Muscle layer of colon (tissue), 2 donors: ENCODE data around the gene PLA2G2A.
"Not testable (repeated sequence)": the region's sequence is repeated elsewhere in the genome, so short reads cannot be mapped to it uniquely, and the experiment has no call there.

Experiments used
- H3K27ac ChIP-seq: one replicate; pipeline ENCODE4 v1.7.0; 2013; ENCODE audit warnings: low read depth, mild to moderate bottlenecking, low read length, moderate library complexity
- H3K27me3 ChIP-seq, 2 donors: one replicate each; pipeline ENCODE4 v1.7.0; 2013; ENCODE audit warnings: low read length in 2 of 2, mild to moderate bottlenecking in 2 of 2; ENCODE audit not compliant: insufficient read depth in 2 of 2, control insufficient read depth in 1 of 2
- H3K36me3 ChIP-seq: one replicate; pipeline ENCODE4 v1.7.0; 2013; ENCODE audit warnings: mild to moderate bottlenecking, low read length; ENCODE audit not compliant: insufficient read depth
- H3K4me1 ChIP-seq: one replicate; pipeline ENCODE4 v1.7.0; 2013; ENCODE audit warnings: mild to moderate bottlenecking, low read length; ENCODE audit not compliant: insufficient read depth
- H3K4me3 ChIP-seq, 2 donors: one replicate each; pipeline ENCODE4 v1.7.0; 2013; ENCODE audit warnings: low read length in 2 of 2, low read depth in 1 of 2, mild to moderate bottlenecking in 1 of 2, moderate library complexity in 1 of 2
- H3K9ac ChIP-seq: one replicate; pipeline ENCODE4 v1.7.0; 2013; ENCODE audit warnings: low read length
- H3K9me3 ChIP-seq: one replicate; pipeline ENCODE4 v1.7.0; 2013; ENCODE audit warnings: mild to moderate bottlenecking, low read length
- donor health status: abdominal sarcoma.
- donor health status: Adenocarcinoma of cecum.

PLA2G2A gene

DNA sequence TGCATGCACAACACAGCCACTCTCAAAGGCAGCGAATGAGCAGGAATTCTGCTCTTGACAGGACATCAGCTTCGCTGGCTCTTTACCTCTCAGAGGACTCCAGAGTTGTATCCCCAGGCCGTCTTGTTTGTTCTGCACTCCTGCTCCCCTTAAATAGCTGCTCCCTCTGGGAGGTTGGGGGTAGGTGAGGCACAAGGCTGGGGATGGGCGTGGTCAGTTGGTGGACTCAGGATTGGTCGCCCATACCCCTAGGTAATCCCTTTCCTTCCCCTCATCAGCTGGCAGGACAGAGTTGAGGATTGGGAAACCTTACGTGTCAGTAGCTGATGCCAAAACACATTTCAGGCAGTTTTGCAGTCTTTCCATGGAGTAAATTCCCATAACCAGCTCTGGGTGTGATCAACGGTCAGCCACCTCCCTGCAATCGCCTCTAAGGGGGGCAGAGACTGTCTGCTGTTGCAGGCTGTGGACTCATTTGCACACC, at the start of gene PLA2G2A:
TSS of gene PLA2G2A (minus strand) at position 125 of the 484 bp plus-strand sequence. CDS start 845 bp downstream, outside the sequence.
- H3K9ac ChIP-seq, result no peak within 1 kb of the TSS
- no peak within 1 kb of the TSS for H3K27ac ChIP-seq
- H3K27me3 ChIP-seq, result no peaks in the 10 kb centered on the region
- H3K4me1 ChIP-seq, result peaks cover 45% of the 10 kb centered on the region
- H3K4me3 ChIP-seq, result peak within 1 kb of the TSS in 1 of 2 donors; percentile 14
- H3K36me3 ChIP-seq, result no peaks in the 10 kb centered on the region
- no peaks in the 10 kb centered on the region for H3K9me3 ChIP-seq

GRCh38 chr1:20028726-20029125, 49.3 kb upstream of the PLA2G2A start:
- no peaks in the 10 kb centered on the region for H3K27me3 ChIP-seq
- H3K36me3 ChIP-seq, result no peaks in the 10 kb centered on the region
- H3K27ac ChIP-seq, result no peak overlapping the region
- no peaks in the 10 kb centered on the region for H3K9me3 ChIP-seq
- H3K9ac ChIP-seq, result no peak overlapping the region
- H3K4me3 ChIP-seq, result no peak overlapping the region
- H3K4me1 ChIP-seq, result no peaks in the 10 kb centered on the region

DNA sequence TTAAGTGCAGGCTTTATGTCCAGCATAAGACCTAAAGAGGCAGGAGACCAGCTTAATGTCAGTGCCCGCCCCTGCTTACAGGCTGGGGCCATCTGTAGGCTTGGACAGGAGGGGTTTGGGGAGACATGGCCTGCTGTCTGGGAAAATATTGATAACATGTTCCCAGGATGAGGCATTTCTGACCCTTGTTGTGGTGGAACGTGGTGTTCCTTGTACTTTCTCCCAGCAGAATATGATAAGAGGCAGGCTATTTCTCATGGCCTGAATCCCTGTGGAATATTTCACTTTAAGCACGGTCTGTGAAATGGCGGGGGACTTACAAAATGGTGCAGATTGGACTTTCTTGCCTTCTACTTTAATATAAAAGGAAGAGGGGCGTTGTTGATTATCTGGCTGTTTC, 48.7 kb upstream of the PLA2G2A start:
- Histone ChIP-seq H3K9me3 (no peaks in the 10 kb centered on the region), H3K36me3 (no peaks in the 10 kb centered on the region), H3K9ac (no peak overlapping the region), H3K27me3 (no peaks in the 10 kb centered on the region), H3K4me3 (no peak overlapping the region), H3K27ac (no peak overlapping the region), H3K4me1 (no peaks in the 10 kb centered on the region)

DNA sequence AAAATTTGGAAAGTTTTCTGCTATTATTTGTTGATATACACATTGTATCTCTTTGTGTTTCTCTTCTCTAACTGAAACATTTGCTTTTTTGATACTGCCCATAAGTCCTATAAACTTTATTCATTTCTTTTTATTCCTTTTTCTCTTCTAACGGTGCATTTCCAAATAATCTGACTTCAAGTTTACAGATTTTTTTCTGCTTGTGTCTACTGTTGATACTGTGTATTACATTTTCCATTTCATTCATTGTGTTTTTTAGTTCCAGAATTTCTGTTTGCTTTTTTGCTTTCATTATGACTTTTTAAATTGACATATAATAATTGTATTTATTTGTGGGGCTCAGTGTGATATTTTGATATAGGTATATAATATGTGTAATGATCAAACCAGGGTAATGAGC, 38.3 kb upstream of the PLA2G2A start:
- Histone ChIP-seq H3K9ac (no peak overlapping the region), H3K27me3 (no peaks in the 10 kb centered on the region), H3K4me1 (no peaks in the 10 kb centered on the region), H3K9me3 (no peaks in the 10 kb centered on the region), H3K4me3 (no peak overlapping the region), H3K27ac (no peak overlapping the region), H3K36me3 (no peaks in the 10 kb centered on the region)

DNA sequence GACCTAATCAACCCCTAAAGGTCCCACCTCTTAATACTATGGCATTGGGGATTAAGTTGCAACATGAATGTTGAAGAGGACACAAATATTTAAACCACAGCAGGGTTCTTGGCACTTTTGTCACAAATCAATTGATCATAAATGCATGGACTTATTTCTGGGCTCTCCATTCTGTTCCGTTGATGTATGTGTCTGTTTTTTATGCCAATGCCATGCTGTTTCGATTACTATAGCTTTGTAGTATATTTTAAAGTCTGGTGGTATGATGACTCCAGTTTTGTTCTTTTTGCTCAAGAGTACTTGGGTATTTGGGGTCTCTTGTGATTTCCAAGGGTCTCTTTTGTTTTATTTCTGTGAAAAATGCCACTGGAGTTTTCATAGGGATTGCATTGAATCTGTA, 34.7 kb upstream of the PLA2G2A start:
- Histone ChIP-seq H3K9me3 (no peaks in the 10 kb centered on the region), H3K4me1 (no peaks in the 10 kb centered on the region), H3K27me3 (no peaks in the 10 kb centered on the region), H3K27ac (no peak overlapping the region), H3K9ac (no peak overlapping the region), H3K4me3 (no peak overlapping the region), H3K36me3 (no peaks in the 10 kb centered on the region)

GRCh38 chr1:20010016-20010415, 30.6 kb upstream of the PLA2G2A start:
- no peaks in the 10 kb centered on the region for H3K27me3 ChIP-seq
- H3K4me3 ChIP-seq, result no peak overlapping the region
- no peaks in the 10 kb centered on the region for H3K36me3 ChIP-seq
- H3K9me3 ChIP-seq, result no peaks in the 10 kb centered on the region
- H3K9ac ChIP-seq, result no peak overlapping the region
- no peak overlapping the region for H3K27ac ChIP-seq
- H3K4me1 ChIP-seq, result no peaks in the 10 kb centered on the region

- Histone ChIP-seq H3K36me3 (no peaks in the 10 kb centered on the region), H3K27me3 (no peaks in the 10 kb centered on the region), H3K9me3 (no peaks in the 10 kb centered on the region), H3K27ac (no peak overlapping the region), H3K4me1 (no peaks in the 10 kb centered on the region), H3K4me3 (no peak overlapping the region), H3K9ac (no peak overlapping the region)
These were observed 29.8 kb upstream of the PLA2G2A start for GRCh38 chr1:20009212-20009611.

DNA sequence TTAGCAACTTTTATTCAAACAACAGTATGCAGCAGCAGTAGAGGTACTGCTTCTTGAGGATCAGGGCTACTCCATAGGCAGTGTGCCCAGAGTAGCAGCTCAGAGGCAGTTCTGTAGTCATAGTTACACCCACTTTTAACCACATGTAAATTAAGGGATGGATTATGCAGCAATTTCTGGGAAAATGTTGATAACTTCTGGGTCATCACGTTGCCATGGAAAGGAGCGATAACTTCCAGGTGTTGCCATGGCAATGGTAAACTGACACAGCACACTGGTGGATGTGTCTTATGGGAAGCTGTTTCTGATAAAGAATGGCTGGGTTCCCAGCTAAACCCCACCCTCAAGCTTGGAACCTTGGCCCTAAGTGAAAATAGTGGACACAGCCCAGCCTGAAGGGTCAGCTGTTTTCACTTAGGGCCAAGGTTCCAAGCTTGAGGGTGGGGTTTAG, 29.0 kb upstream of the PLA2G2A start:
- H3K27me3 ChIP-seq, result no peaks in the 10 kb centered on the region
- H3K27ac ChIP-seq, result no peak overlapping the region
- no peaks in the 10 kb centered on the region for H3K36me3 ChIP-seq
- H3K9ac ChIP-seq, result no peak overlapping the region
- no peak overlapping the region for H3K4me3 ChIP-seq
- no peaks in the 10 kb centered on the region for H3K9me3 ChIP-seq
- no peaks in the 10 kb centered on the region for H3K4me1 ChIP-seq

DNA sequence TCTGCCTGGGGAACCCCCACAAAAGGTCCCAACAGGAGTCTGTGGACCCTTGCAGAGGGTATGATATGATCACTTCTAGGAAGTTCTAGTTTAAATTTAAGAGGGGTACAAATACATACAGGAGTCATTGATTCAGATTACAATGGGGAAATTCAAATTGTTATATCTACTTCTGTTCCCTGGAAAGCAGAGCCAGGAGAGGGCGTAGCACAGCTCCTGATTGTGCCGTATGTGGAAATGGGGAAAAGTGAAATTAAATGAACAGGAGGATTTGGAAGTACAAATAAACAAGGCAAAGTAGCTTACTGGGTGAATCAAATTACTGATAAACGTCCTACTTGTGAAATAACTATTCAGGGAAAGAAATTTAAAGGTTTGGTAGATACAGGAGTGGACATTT, 19.4 kb upstream of the PLA2G2A start:
- not testable (repeated sequence) for H3K27ac ChIP-seq, H3K4me3 ChIP-seq, H3K9ac ChIP-seq, H3K36me3 ChIP-seq, H3K9me3 ChIP-seq, H3K27me3 ChIP-seq, H3K4me1 ChIP-seq

DNA sequence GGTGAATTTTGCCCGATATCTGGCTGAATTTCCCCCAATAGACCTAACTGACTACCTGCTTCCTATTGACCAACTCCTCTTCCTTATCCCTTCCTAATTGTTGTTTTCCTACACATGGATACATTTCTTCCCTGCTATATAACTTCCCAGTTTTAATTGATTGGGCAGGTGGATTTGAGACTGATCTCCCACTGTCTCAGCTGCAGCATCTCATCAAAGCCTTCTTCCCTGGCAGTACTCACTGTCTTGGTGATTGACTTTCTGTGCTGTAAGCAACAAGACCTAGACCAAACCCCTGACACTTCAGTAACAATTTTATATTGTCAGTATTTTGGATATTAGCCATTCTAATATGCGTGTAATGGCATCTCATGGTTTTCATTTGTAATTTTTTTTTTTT, 11.3 kb upstream of the PLA2G2A start:
- Histone ChIP-seq H3K27ac (no peak overlapping the region), H3K9me3 (no peaks in the 10 kb centered on the region), H3K27me3 (no peaks in the 10 kb centered on the region), H3K9ac (no peak overlapping the region), H3K36me3 (no peaks in the 10 kb centered on the region), H3K4me3 (no peak overlapping the region), H3K4me1 (no peaks in the 10 kb centered on the region)

- H3K4me1 ChIP-seq, H3K27ac ChIP-seq, H3K9ac ChIP-seq, H3K27me3 ChIP-seq, H3K9me3 ChIP-seq, H3K36me3 ChIP-seq, H3K4me3 ChIP-seq: not testable (repeated sequence)
These were observed 10.8 kb upstream of the PLA2G2A start for GRCh38 chr1:19990182-19990582.

- Histone ChIP-seq H3K27ac (no peak overlapping the region), H3K4me1 (no peaks in the 10 kb centered on the region)
These were observed 9.0 kb upstream of the PLA2G2A start for GRCh38 chr1:19988267-19989006.

More at GRCh38 chr1:19988267-19989006, 9.0 kb upstream of the PLA2G2A start:
- H3K9me3 ChIP-seq, result no peaks in the 10 kb centered on the region
- H3K27me3 ChIP-seq, result no peaks in the 10 kb centered on the region
- H3K4me3 ChIP-seq, result no peak overlapping the region
- H3K9ac ChIP-seq, result no peak overlapping the region
- no peaks in the 10 kb centered on the region for H3K36me3 ChIP-seq
